Keratinocyte (primary cell): ENCODE measurements around the gene SERPINA5.

Experiments
- CTCF ChIP-seq, 3 experiments: IDR thresholded peaks in 1 of 3; conservative IDR thresholded peaks in 1 of 3; optimal IDR thresholded peaks in 1 of 3; 2 replicates in 2 of 3; 3 replicates in 1 of 3; pipeline versions ENCODE3 to v1.5.1; 2011; ENCODE audit warnings: low read length in 3 of 3, mild to moderate bottlenecking in 3 of 3, moderate library complexity in 2 of 3, control low read depth in 1 of 3, inconsistent platforms in 1 of 3; ENCODE audit not compliant: insufficient read depth in 2 of 3; ENCODE audit errors: extremely low read depth in 1 of 3
- EZH2 ChIP-seq: IDR thresholded peaks from one replicate; pipeline ENCODE4 v1.6.1; 2012; ENCODE audit warnings: inconsistent platforms, mild to moderate bottlenecking, low read length, moderate library complexity

DNA sequence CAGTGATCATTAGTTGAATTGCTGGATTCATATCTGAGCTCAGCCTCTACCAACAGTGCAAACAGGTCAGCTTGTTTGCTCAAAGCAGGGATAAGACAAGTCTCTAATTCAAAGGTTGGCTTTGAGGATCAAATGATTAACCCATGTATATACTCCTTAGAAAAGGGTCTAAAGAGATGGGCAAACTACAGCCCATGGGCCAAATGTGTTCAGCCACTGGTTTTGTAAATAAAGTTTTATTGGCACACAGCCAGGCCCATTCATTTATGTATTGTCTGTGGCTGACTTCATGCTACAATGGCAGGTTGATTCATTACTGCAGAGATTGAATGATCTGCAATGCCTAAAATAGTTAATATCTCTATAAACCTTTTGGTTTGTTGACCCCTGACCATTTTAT is 16.8 kb upstream of the SERPINA5 start:
- TF ChIP-seq CTCF (optimal IDR thresholded peaks at IDR 0.05 in 1 of 3, IDR thresholded peaks at IDR 0.05 in 1 of 3, conservative IDR thresholded peaks at IDR 0.05 in 1 of 3; ENCODE audit: extremely low read depth in 1 of 3, insufficient read depth in 2 of 3, low read length in 3 of 3) = no peak
- no peak for TF ChIP-seq EZH2
